HG02798 (cell line): ENCODE results near the gene LRSAM1.

Experiments used
- ATAC-seq: cut with Tn5 transposase; IDR thresholded peaks from one replicate; pipeline ENCODE4 v1.9.1; 2021; ENCODE audit warnings: mild to moderate bottlenecking; ENCODE audit not compliant: unreplicated experiment, poor library complexity

LRSAM1 gene

DNA sequence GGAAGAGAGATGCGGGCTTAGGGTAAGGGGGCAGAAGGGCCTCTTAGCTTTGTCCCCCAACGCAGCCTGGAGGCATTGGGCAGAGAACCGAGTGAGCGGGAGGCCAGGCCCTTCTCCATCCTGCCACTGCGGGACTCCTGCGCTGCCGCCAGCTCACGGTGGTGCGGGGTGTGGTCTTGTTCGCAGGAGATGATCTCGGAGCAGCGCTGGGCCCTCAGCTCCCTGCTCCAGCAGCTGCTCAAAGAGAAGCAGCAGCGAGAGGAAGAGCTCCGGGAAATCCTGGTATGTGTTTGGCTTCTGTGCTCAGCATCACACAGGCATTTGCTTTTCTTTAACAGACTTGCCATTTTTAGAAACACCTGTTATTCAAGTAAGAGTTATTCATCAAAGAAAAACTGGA is 41.3 kb downstream of the LRSAM1 start:
- ATAC-seq = no peak

- ATAC-seq = no peak
Measured at GRCh38 chr9:127493592-127494303, 42.4 kb downstream of the LRSAM1 start.

DNA sequence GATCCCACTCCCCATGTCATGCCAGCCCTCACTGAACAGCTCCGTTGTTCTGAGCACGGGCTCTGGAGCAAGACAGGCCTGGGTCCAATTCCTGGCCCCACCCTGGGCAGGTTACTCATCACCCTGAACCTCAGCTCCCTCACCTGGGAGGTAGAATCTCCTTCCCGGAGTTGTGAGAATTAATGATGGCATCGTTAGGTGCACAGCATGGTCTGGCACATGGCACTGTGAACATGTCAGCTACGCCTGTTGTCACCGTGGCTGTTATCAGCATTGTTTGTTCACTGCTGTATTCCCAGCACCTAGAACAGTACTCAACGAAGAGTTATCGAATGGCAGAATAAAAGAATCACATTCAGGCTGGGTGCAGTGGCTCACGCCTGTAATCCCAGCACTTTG is 43.0 kb downstream of the LRSAM1 start:
- no peak for ATAC-seq

- ATAC-seq = no peak
Measured at GRCh38 chr9:127495884-127496555, 44.7 kb downstream of the LRSAM1 start.

- ATAC-seq = no peak
Measured at GRCh38 chr9:127496974-127497373, 45.7 kb downstream of the LRSAM1 start.

- ATAC-seq = no peak
Measured at GRCh38 chr9:127497656-127498290, 46.5 kb downstream of the LRSAM1 start.

- ATAC-seq = no peak
Measured at GRCh38 chr9:127498298-127498697, 47.0 kb downstream of the LRSAM1 start.

DNA sequence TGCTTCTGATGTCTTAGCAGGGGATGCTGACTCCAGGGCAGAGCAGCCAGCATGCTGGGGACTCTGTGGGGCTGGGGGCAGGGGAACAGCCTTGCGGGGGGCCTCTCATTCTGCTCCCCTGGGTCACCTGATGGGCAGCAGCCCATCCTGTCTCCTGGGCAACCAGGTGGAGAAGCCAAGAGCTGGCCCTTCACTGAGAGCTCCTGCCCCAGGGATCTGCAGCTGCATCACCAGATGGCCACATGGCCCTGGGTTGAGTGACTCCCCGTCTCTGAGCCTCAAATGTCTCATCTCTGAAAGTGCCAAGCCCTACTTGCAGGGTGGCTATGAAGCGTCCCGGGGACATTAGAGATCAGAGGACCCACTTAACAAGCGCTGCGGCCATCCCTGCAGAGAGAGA is 49.1 kb downstream of the LRSAM1 start:
- ATAC-seq = no peak

- no peak for ATAC-seq
Measured at GRCh38 chr9:127500862-127501261, 49.6 kb downstream of the LRSAM1 start.

GRCh38 chr9:127501821-127502343 is 50.6 kb downstream of the LRSAM1 start:
- no peak for ATAC-seq

DNA sequence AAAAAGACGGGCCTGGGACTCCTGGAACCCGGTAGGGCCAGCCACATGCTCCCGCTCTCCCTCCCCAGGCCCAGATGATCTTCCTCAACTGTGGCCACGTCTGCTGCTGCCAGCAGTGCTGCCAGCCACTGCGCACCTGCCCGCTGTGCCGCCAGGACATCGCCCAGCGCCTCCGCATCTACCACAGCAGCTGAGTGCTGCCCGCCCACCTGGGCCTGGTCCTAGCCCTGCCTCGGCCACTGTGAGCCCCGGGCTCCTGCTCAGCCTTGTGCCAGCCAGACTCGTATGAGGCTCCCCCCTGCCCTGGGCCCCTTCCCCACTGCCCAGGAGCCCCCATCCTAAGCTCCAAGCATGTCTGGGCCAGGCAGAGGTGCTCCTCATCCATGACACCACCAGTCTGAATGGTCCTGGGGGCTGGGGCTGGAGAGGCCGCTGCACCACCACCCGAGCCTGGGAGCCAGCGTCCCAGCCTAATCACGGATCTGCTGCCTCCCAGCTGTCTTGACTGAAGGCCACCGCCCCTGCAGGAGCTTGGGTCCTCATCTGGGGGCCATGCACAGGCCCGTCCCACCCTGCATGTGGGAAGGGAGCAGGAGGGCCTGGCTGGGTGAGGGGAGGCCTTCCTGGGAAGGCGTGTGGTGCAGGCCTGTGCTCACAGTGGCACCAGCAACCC is 51.5 kb downstream of the LRSAM1 start:
- no peak for ATAC-seq

GRCh38 chr9:127503379-127503921 is 52.1 kb downstream of the LRSAM1 start:
- no peak for ATAC-seq

DNA sequence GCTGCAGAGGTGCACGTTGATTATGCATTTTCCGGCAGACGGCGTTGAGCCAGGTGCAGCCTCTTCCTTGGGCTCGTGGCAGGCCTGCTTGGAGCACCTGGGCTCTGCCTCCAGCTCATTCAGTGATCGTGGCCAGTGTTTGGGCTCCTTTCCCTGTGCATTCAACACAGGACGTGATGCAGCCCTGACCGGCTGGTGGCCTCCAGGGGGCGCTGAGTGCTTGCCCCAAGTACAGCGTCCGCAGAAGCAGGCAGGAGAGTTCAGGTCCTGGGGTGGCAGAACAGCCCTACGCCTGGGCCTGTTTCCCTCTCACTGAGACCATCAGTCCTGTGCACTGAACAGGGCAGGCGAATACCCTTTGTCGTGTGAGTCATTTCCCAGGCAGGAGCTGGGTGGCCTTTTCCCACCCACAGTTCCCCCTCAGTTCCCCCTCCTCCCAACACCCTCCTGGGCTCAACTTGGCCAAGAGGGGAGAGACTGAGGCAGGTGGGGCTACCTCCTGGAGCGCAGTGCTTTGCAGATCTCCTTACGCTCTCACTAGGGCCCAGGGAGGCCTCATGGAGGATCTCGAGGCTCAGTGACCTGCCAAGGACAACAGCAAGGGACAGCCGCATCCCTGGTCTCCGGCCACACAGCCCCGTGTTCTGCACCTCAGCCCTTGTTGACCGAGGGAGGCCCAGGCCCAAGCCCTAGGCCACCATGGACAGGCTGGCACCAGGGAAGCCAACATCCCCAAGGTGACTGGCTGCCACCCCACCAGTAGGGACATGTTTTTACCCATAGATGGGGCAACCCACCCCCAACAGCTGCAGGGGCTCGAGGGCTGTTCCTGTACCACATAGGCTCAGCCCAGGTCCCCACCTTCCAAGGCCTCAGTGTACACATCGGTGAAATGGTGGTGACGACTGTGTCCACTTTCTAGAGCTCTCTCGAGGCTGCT is 52.9 kb downstream of the LRSAM1 start:
- no peak for ATAC-seq

GRCh38 chr9:127504887-127505251 is 53.6 kb downstream of the LRSAM1 start:
- no peak for ATAC-seq

DNA sequence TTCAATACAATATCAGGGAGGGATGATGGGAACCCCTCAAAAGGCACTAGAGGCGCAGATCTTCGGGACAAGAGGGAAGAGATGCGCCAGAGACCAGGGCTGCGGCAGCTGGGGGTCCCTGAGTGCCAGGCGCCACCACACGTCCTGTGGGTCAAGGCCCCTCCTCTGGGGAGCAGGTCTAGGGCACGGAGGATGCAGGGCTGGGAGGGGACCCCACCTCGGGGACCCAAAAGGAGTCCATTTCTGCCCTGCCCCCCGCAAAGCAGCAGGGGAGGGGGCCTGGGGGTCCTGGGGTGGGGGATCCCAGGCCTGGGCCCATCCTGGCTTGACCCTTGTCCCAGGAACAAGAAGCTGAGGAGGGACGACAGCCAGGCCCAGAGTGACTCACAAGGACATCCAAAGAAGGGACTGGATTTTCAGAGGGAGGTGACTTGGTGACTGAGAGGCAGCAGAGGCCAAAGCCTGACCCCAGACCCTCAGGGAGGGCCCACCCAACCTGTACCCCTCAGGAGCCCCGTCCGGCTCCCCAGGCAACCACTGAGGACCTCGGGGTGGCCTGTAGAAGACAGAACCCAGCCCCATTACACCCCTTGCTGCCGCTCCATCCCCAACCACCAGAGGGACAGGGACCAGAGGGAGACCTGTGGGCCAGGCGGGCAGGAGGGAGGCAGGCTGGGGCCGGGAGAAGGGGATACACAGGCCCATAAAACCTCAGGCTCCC is 54.2 kb downstream of the LRSAM1 start:
- ATAC-seq = no peak

GRCh38 chr9:127506117-127506813 is 55.0 kb downstream of the LRSAM1 start:
- ATAC-seq = no peak

DNA sequence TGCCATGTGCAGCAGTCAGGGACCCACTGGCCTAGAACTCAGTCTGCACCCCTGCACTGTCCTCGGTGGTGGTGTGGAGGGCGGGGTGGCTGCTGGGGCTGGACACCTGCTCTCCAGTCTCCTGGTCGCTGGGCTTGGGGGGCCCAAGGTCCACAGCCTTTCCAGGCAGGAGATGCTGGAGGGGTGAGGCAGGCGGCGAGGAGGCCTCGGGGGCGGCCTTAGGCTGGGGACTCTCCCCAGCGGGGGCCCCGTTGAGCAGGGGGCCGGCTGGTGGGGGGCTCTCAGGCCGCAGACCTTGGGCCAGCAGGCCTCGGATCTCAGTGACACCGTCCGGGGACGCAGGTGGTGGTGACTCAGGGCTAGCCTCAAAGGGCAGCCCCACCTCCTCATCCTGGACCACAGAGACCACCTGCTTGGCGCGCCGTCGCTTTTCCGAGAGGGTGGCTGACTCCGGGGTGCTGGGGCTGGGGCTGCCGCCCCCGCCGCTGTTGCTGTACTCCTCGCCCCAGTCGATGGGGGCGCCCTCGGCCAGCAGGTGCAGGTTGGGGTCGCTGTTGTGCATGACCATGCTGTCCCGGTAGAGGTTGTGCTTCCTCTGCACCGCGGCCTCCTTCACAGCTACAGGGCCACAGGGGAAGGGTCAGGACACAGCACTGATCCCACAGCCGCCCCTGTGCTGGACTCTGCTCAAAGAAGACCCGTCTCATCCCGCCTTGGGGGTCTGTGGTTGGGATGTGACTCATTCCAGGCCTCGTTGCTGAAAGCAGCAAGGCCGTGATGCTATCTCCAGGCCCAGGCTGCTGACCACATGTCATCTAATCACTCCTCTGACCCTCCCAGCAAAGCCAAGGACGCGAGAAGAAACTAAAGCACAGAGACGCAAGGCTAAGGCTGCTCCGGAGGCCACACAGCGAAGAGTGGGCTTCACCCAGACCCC is 55.8 kb downstream of the LRSAM1 start:
- ATAC-seq = no peak
